Activated T-cell treated with anti-CD3 and anti-CD28 coated beads, Interleukin-2, amount 50 U/mL, for 72 hours (primary cell): Measurements from ENCODE around the gene GOLGA2. TPM values are rescaled to one million over a fixed set of nuclear protein-coding genes. Genes with fewer than 3 reads are reported as not detected.

Source experiments
- ATAC-seq, 2 donors: fragments of 150-1000 bp; cut with Tn5 transposase; replicated peaks in 1 of 2; 2 replicates each; pipeline ENCODE4 v1.10.0; 2021; ENCODE audit warnings: moderate library complexity in 2 of 2, mild to moderate bottlenecking in 1 of 2
- DNase-seq, 2 donors: peaks; one replicate each; pipeline ENCODE4 v3.0.0; 2021 to 2022; ENCODE audit warnings: mixed read lengths in 1 of 2
- H3K27ac Mint-ChIP-seq: one replicate; pipeline ENCODE4 v1.8.0; 2022; ENCODE audit warnings: mild to moderate bottlenecking, moderate library complexity, mixed read lengths
- H3K27me3 Mint-ChIP-seq: one replicate; pipeline ENCODE4 v1.8.0; 2022; ENCODE audit warnings: low read depth, mixed read lengths
- H3K36me3 Mint-ChIP-seq, 2 donors: one replicate each; pipeline ENCODE4 v1.8.0; 2022; ENCODE audit warnings: mixed read lengths in 2 of 2, mild to moderate bottlenecking in 1 of 2; ENCODE audit not compliant: insufficient read depth in 2 of 2
- H3K4me1 Mint-ChIP-seq: one replicate; pipeline ENCODE4 v1.8.0; 2022; ENCODE audit warnings: low read depth, mixed read lengths
- H3K4me3 Mint-ChIP-seq, 2 donors: one replicate each; pipeline ENCODE4 v1.8.0; 2022; ENCODE audit warnings: mild to moderate bottlenecking in 2 of 2, mixed read lengths in 2 of 2, moderate library complexity in 2 of 2
- H3K9me3 Mint-ChIP-seq, 2 donors: one replicate each; pipeline ENCODE4 v1.8.0; 2022; ENCODE audit warnings: mixed read lengths in 2 of 2
- total RNA-seq, 2 donors: library from RNA; stranded (reverse); gene quantifications; one replicate each; pipeline ENCODE4 v1.2.3, GENCODE V29; 2022

Gene GOLGA2
- total RNA-seq, 2 donors from 2014 or later, result 44.9 to 54.4 TPM

DNA sequence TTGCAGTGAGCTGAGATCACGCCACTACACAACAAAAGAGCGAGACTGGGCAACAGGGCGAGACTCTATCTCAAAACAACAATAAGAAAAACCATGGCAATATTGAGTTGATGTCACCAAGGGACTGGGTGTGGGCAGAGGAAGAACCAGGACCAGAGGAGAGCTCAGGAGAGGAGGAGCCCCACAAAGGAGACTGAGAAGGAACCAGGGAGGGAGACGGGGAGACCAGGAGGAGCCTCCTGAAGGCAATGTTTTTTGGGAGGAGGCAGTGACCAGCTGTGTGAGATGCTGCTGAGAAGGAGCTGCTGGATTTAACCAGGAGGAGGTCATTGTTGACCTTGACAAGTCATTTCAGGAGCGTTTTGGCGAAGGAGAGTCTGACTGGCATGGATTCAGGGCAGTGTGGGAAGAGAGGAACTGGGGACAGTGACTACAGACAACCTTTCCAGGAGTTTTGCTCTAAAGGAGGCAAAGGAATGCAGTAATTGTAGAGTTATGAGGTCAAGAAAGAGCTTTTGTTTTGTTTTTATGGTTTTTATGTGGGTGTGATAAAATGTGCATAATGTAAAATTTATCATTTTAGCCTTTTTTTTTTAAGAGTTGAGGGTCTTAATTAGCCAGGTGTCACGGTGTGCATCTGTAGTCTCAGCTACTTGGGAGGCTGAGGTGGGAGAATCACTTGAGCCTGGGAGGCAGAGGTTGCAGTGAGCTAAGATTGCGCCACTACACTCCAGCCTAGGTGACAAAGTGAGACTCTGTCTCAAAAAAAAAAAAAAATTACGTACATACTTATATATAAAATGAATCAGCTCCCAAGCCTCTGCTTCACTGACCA, 28.5 kb upstream of the GOLGA2 start:
- no peaks in the 10 kb centered on the region for H3K9me3 Mint-ChIP-seq
- no peaks in the 10 kb centered on the region for H3K4me1 Mint-ChIP-seq
- H3K36me3 Mint-ChIP-seq, result peaks cover 2% of the 10 kb centered on the region in 2 donors
- no peaks in the 10 kb centered on the region for H3K27me3 Mint-ChIP-seq
- no peak overlapping the region for H3K4me3 Mint-ChIP-seq
- ATAC-seq (no peak), DNase-seq (no peak)
- H3K27ac Mint-ChIP-seq, result no peak overlapping the region

DNA sequence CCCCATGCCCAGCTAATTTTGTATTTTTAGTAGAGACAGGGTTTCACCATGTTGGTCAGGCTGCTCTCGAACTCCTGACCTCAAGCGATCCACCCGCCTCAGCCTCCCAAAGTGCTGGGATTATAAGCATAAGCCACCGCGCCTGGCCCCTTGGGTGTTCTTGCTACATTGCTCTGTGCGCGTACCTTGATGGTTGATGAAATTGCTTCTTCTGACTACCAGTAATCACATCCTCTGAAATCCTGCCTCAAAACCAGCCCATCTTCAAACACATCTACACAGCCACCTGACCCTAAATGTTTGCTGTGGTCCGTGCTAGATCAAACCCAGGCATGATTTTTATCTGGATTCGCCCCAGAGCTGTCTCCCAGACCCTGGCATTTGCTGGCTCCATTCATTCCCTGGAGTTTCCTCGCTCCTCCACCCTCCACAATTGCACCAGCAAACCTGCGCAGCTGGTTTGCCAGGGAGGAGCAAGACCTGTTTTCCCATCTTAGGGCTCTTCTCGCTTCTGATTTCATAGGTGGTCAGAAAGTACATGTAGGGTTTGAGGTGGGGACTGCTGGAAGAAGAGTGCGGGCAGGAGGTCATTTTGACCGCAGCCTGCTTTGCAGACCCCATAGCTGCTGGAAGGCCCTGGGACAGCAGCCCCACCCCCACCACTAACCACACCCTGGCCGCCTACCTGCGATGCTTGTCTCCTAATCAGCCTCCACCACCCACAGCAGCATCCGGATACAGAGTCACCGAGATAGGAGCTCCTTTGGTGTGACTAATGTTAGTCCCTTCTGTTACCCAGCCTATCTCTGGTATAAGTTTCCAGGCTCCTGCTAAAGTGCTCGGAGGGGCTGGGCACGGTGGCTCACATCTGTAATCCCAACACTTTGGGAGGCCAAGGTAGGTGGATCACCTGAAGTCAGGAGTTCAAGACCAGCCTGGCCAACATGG, 23.0 kb upstream of the GOLGA2 start:
- DNase-seq, result no peak
- no peak overlapping the region for H3K4me3 Mint-ChIP-seq
- no peak for ATAC-seq
- H3K36me3 Mint-ChIP-seq, result no peaks in the 10 kb centered on the region
- H3K9me3 Mint-ChIP-seq, result no peaks in the 10 kb centered on the region
- no peaks in the 10 kb centered on the region for H3K4me1 Mint-ChIP-seq
- H3K27me3 Mint-ChIP-seq, result no peaks in the 10 kb centered on the region
- no peak overlapping the region for H3K27ac Mint-ChIP-seq

DNA sequence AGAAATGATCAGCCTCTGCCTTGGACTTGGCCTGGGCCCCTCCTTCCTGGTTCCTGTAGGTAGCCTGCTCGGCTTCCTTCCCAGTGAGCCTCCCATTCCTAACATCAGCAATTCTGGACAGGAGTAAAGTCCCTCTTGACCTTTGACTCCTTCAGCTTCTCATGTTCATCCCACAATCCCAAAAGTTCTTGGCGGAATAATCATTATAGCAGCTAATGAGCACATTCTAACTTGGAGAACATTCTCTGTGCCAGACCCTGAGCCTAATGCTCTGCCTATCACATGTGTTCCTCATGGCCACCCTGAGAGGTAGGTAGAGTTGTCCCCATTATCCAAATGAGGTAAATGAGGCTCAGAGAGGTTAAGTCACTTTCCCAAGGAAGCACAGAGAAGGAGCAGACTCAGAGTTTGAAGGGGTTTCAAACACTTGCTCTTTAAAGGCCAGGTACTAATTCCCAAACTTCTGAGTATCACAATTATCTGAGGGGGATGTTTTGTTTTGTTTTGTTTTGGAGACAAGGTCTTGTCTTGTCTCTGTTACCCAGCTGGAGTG, 21.5 kb upstream of the GOLGA2 start:
- no peaks in the 10 kb centered on the region for H3K9me3 Mint-ChIP-seq
- ATAC-seq (no peak), DNase-seq (no peak)
- H3K27me3 Mint-ChIP-seq, result no peaks in the 10 kb centered on the region
- no peak overlapping the region for H3K4me3 Mint-ChIP-seq
- H3K27ac Mint-ChIP-seq, result no peak overlapping the region
- H3K36me3 Mint-ChIP-seq, result no peaks in the 10 kb centered on the region
- H3K4me1 Mint-ChIP-seq, result no peaks in the 10 kb centered on the region

DNA sequence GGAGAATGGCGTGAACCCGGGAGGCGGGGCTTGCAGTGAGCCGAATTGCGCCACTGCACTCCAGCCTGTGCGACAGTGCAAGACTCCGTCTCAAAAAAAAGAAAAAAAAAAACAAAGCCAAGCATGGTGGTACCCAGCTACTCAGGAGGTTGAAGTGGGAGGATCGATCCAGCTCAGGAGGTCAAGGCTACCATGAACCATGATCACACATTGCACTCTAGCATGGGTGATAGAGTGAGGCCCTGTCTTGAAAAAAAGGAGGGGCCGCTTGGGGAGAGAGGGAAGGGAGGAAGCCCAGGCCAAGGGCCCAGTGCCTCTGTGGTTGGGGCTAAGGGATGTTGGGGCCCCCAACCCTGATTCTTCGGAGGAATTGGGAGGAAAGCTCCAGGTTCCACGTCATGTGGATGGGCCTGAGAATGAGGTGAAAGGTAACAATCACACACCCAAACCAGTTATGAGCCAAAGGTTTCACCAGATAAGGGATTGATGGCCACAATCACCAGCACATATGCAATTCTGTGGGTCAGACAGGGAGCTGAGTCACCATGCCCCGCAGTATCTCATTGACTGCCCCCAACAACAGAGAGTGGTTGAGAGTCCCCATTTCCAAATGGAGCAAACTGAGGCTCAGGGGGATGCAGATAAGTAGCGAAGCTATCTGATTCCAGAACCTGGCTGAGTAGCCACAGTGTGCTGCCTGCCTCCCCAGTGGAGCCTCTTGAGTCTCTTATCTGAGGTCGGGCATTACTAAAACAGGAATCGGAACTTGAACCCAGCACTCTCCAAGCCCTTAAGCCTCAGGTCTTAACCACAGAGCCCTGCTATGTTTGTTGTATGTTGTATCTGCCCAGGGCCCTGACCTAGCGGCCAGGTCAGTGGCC, 20.8 kb upstream of the GOLGA2 start:
- no peak overlapping the region for H3K27ac Mint-ChIP-seq
- DNase-seq (no peak), ATAC-seq (no peak)
- H3K9me3 Mint-ChIP-seq, result no peaks in the 10 kb centered on the region
- no peaks in the 10 kb centered on the region for H3K4me1 Mint-ChIP-seq
- H3K4me3 Mint-ChIP-seq, result no peak overlapping the region
- no peaks in the 10 kb centered on the region for H3K27me3 Mint-ChIP-seq
- H3K36me3 Mint-ChIP-seq, result no peaks in the 10 kb centered on the region

DNA sequence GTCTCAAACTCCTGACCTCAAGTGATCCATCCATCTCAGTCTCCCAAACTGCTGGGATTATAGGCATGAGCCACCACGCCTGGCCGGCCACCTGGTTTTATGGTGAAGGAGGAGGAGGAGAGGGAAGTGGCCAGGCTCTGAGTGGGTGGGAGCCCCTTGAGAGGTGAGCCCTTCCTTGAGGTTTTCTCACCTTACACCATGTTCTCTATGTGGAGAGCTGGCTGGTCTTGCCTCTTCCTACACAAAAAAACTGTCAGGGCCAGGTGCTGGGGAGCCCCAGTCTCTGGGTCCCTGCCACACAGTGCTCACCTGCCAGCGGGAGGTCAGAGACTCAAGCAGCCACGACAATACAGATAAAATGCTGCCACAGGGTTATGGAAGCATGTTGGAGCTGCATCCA, 18.3 kb upstream of the GOLGA2 start:
- ATAC-seq, result no peak

DNA sequence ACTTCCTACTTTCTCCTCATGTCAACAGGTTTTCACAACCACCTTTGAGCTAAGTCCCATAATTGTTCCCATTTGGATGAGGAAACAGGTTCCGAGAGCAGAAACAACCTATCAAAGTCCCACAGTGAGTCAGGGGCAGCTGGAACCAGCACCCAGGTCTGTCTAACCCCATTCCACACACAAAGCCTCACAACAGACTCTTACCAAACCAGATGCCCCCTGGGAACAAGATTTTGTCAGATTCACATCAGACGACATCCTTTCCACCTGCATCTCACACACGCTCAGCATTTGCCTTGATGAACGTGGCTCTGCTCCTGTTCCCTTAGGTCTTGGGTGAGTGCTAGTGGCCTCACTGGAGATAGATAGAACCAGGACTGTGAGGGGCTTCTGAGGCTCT, 17.3 kb upstream of the GOLGA2 start:
- no peak for DNase-seq
- Mint-ChIP-seq H3K9me3 (no peaks in the 10 kb centered on the region), H3K27ac (no peak overlapping the region)

More for the DNA sequence above, 18.3 kb upstream of the GOLGA2 start:
- H3K4me1 Mint-ChIP-seq, result no peaks in the 10 kb centered on the region
- H3K36me3 Mint-ChIP-seq, result no peaks in the 10 kb centered on the region
- H3K4me3 Mint-ChIP-seq, result no peak overlapping the region
- no peaks in the 10 kb centered on the region for H3K27me3 Mint-ChIP-seq
- no peaks in the 10 kb centered on the region for H3K9me3 Mint-ChIP-seq
- no peak overlapping the region for H3K27ac Mint-ChIP-seq
- no peak for DNase-seq

DNA sequence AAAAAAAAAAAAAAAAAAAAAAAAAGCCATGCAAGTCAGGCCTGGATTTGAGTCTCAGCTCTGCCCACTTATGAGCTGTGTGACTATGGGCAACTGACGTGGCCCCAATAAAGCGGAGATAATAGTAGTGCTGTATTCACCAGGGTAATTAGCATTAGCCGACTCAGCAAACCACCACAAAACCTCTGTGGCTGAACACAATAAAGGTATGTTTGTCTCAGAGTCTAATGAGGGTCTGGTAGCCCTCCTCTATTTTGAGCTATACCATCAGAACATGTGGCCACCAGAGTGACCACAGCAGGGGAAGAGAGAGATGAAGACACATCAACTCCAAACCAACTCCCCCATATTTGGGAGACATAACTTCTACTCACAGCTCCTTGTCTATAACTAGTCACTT, 16.2 kb upstream of the GOLGA2 start:
- ATAC-seq (no peak), DNase-seq (no peak)
- Mint-ChIP-seq H3K9me3 (no peaks in the 10 kb centered on the region), H3K27ac (no peak overlapping the region), H3K27me3 (no peaks in the 10 kb centered on the region), H3K36me3 (peaks cover 0 to 2% of the 10 kb centered on the region in 2 donors), H3K4me3 (no peak overlapping the region), H3K4me1 (no peaks in the 10 kb centered on the region)

More for the DNA sequence above, 17.3 kb upstream of the GOLGA2 start:
- Mint-ChIP-seq H3K36me3 (no peaks in the 10 kb centered on the region), H3K27me3 (no peaks in the 10 kb centered on the region), H3K4me3 (no peak overlapping the region), H3K4me1 (no peaks in the 10 kb centered on the region)
- no peak for ATAC-seq

DNA sequence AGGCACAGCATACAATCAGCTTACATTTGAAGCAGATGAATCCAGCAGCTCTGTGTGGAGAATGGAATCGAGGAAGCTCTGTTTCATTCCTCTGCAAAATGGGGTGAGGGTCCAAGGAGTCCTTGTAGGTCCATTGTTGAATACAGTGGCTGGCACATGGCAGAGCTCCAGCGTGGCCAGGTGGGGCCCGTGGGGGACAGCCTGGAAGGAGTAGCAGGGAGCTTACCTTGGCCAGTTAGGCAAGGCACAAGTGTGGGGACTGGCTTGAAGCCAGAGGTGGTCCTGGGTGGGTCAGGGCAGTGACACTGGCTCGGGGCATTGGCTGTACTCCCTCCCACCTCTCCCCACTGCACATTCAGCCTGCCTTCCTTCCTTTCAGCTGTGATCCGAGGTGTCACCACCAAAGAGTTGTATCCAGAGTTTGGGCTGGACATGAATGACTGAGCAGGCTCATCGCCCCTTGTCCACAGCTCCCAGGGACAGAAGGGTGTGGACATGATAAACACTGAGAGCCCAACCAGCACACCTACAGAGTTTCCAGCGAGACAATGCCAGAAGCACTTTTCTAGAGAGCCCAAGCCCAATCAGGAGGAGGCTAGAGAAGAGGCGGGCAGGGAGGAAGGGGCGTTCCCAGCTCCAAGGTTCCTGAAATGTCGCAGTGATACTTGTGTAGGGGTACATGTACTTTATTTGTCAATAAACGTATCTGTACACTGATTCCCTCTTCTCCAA, 12.6 kb upstream of the GOLGA2 start:
- H3K27me3 Mint-ChIP-seq, result no peaks in the 10 kb centered on the region
- H3K4me1 Mint-ChIP-seq, result no peaks in the 10 kb centered on the region
- DNase-seq, result no peak
- H3K4me3 Mint-ChIP-seq, result no peak overlapping the region
- no peaks in the 10 kb centered on the region for H3K9me3 Mint-ChIP-seq
- H3K27ac Mint-ChIP-seq, result no peak overlapping the region
- ATAC-seq, result no peak
- peaks cover 0 to 2% of the 10 kb centered on the region in 2 donors for H3K36me3 Mint-ChIP-seq

DNA sequence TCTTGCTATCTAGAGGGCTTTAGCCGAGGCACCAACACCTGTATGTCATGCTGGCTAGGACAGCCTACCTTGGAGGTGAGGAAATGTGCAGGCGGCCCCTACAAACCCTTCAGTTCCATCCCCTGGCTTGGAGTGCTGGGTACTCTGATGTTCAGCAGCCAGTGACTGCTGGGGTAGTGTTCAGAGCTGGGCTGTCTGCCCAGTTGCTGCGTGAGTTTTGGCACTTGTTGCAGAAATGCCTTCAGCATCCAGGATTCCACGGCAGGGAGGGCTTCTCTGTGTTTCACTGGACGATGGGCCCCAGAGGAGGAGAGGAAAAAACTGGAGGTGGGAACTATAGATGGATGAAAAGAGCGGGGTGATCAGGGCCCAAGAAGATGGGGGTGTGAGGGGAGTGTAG, 10.6 kb upstream of the GOLGA2 start:
- H3K27ac Mint-ChIP-seq, result no peak overlapping the region
- ATAC-seq (no peak), DNase-seq (no peak)

DNA sequence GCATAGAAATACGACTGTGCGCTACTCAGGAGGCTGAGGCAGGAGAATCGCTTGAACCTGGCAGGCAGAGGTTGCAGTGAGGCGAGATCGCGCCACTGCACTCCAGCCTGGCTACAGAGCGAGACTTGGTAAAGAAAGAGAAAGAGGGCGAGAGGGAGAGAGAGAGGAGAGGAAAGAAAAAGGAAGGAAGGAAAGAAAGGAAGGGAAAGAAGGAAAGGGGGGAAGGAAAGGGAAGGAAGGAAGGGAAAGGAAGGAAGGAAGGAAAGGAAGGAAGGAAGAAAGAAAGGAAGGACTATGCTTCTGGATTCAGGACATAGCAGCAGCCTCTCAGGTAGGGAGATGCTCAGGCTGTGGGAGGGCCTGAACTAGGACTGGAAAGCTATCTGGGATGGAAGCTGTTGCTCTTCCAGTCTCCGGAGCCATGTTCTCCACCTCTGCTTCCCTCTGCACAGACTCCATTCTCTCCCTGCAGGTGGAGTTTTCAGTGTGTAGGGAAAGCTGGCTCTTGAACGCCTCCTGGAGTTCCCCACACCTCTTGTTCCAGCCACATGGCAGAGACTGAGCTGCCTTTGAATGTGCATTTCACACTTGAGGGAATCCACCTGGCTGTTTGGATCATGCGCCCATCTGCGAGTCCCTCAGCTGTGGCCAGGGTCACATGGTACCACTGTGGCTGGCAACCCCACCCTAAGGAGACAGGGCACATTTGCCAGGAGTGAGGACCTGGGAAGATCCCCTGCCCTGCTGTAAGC, 9.4 kb upstream of the GOLGA2 start:
- ATAC-seq, result no peak
- no peaks in the 10 kb centered on the region for H3K9me3 Mint-ChIP-seq
- no peaks in the 10 kb centered on the region for H3K27me3 Mint-ChIP-seq
- H3K4me3 Mint-ChIP-seq, result no peak overlapping the region
- H3K4me1 Mint-ChIP-seq, result peaks cover 3% of the 10 kb centered on the region
- peaks cover 0 to 2% of the 10 kb centered on the region in 2 donors for H3K36me3 Mint-ChIP-seq
- no peak overlapping the region for H3K27ac Mint-ChIP-seq
- no peak for DNase-seq

More for the DNA sequence above, 10.6 kb upstream of the GOLGA2 start:
- Mint-ChIP-seq H3K36me3 (peaks cover 0 to 2% of the 10 kb centered on the region in 2 donors), H3K4me1 (no peaks in the 10 kb centered on the region), H3K27me3 (no peaks in the 10 kb centered on the region), H3K4me3 (no peak overlapping the region), H3K9me3 (no peaks in the 10 kb centered on the region)

DNA sequence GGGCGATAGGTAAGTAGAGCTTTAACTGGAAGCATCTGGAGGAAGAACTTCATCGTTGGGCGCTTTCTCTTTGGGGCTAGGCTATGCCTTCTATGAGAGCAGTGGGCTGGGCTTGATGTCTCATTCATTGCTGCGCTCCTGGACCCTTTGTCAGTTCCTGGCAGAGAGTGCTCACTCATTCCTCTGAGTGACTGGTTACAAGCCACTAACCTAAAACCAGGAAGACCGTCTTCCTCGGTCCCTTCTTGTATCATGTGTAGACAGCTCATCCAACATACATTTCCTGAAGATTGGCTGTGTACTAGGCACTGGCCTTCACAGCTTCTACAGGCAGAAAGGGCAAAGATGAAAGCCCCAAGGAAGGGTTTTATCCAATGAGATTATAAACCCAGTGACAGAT, 6.7 kb upstream of the GOLGA2 start:
- Mint-ChIP-seq H3K27ac (no peak overlapping the region), H3K36me3 (no peaks in the 10 kb centered on the region), H3K4me3 (no peak overlapping the region), H3K27me3 (no peaks in the 10 kb centered on the region), H3K4me1 (peaks cover 19% of the 10 kb centered on the region), H3K9me3 (no peaks in the 10 kb centered on the region)
- DNase-seq, result no peak
- no peak for ATAC-seq
